DOHH2 (cell line): ENCODE measurements around the gene CHIT1.

Experiments
- H3F3A ChIP-seq: fragments of 200-600 bp; sonication (generic), shearing (Covaris generic); 2 replicates; pipeline ENCODE4 v1.6.0; 2016; ENCODE audit warnings: antibody characterized with exemption, mild to moderate bottlenecking; ENCODE audit not compliant: control insufficient read depth, insufficient read depth
- H3K27ac ChIP-seq: fragments of 200-600 bp; sonication (generic); 2 replicates; pipeline ENCODE4 v1.5.1; 2014; ENCODE audit warnings: low read depth, mild to moderate bottlenecking, low read length, moderate library complexity
- H3K27me3 ChIP-seq: fragments of 200-600 bp; sonication (generic); 2 replicates; pipeline ENCODE4 v1.6.1; 2014; ENCODE audit warnings: mild to moderate bottlenecking, low read length, mixed read lengths; ENCODE audit not compliant: control insufficient read depth
- H3K36me3 ChIP-seq: fragments of 200-600 bp; sonication (generic); 2 replicates; pipeline ENCODE4 v1.6.1; 2014; ENCODE audit warnings: mild to moderate bottlenecking, low read length, moderate library complexity, mixed read lengths; ENCODE audit not compliant: control insufficient read depth
- H3K4me1 ChIP-seq: fragments of 200-600 bp; sonication (generic); 2 replicates; pipeline ENCODE4 v1.6.1; 2014; ENCODE audit warnings: mild to moderate bottlenecking, low read length, mixed read lengths; ENCODE audit not compliant: control insufficient read depth
- H3K4me2 ChIP-seq: fragments of 200-600 bp; sonication (generic); 2 replicates; pipeline ENCODE4 v1.6.0; 2014; ENCODE audit warnings: mild to moderate bottlenecking, low read length, moderate library complexity
- H3K4me3 ChIP-seq: fragments of 200-600 bp; sonication (generic); 2 replicates; pipeline ENCODE4 v1.5.1; 2014; ENCODE audit warnings: mild to moderate bottlenecking, low read length, mixed read lengths
- H3K79me2 ChIP-seq: fragments of 200-600 bp; sonication (generic); 2 replicates; pipeline ENCODE4 v1.6.1; 2014; ENCODE audit warnings: mild to moderate bottlenecking, low read length, mixed read lengths; ENCODE audit not compliant: control insufficient read depth
- H3K9me2 ChIP-seq: fragments of 200-600 bp; sonication (generic); replicated peaks from 2 replicates; pipeline ENCODE4 v1.6.1; 2014; ENCODE audit warnings: mild to moderate bottlenecking, low read length, mixed read lengths; ENCODE audit not compliant: control insufficient read depth
- H3K9me3 ChIP-seq: fragments of 200-600 bp; sonication (generic); 2 replicates; pipeline ENCODE4 v1.6.1; 2014; ENCODE audit warnings: antibody characterized with exemption, low read length, mixed read lengths; ENCODE audit not compliant: control insufficient read depth, insufficient read depth
- H4K20me1 ChIP-seq: fragments of 200-600 bp; sonication (generic); 2 replicates; pipeline ENCODE4 v1.6.0; 2014; ENCODE audit warnings: low read depth, mild to moderate bottlenecking, antibody characterized with exemption, low read length, moderate library complexity; ENCODE audit not compliant: control insufficient read depth, insufficient read depth
- EZH2phosphoT487 ChIP-seq: fragments of 200-600 bp; sonication (generic); IDR thresholded peaks from 2 replicates; pipeline ENCODE4 v1.6.1; 2017; ENCODE audit warnings: borderline replicate concordance, mild to moderate bottlenecking, antibody characterized with exemption, low read length, moderate library complexity, mixed read lengths
- TF ChIP-seq, protein P1 (sequence below): fragments of 200-600 bp; sonication (generic); IDR thresholded peaks from one replicate; pipeline ENCODE4 v1.5.1; 2014; ENCODE audit warnings: antibody characterized with exemption, mild to moderate bottlenecking, low read depth, low read length; ENCODE audit not compliant: poor library complexity, severe bottlenecking

The CHIT1 gene

DNA sequence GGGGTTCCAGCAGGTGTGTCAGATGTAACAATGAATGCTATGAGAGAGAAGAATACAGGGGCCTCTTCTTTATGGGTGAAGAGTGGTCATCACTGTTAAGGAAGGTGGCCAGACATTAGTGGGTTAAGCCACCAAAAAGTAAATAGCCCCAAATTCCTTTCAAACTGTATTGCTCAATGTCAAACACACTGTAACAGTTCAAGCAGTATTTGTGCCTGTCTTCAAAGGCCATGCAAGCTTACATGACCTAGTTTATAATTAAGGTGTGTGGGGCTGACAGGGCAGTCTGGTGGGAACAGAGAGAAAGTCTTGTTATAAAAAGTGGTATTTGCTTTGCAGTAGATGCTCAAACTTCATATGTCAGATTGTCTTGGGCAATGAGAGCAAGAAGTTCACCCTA lies 18.5 kb downstream of the CHIT1 start:
- no peak overlapping the region for H3K27ac ChIP-seq
- no peak overlapping the region for H3K4me2 ChIP-seq
- H3K27me3 ChIP-seq, result peaks cover 13% of the 10 kb centered on the region
- no peaks in the 10 kb centered on the region for H3K36me3 ChIP-seq
- no peaks in the 10 kb centered on the region for H3F3A ChIP-seq
- no peak overlapping the region for H3K4me3 ChIP-seq
- H4K20me1 ChIP-seq, result no peaks in the 10 kb centered on the region
- H3K4me1 ChIP-seq, result no peaks in the 10 kb centered on the region
- H3K79me2 ChIP-seq, result no peaks in the 10 kb centered on the region
- no peaks in the 10 kb centered on the region for H3K9me2 ChIP-seq
- TF ChIP-seq EZH2phosphoT487, result no peak
- TF ChIP-seq, protein P1, sequence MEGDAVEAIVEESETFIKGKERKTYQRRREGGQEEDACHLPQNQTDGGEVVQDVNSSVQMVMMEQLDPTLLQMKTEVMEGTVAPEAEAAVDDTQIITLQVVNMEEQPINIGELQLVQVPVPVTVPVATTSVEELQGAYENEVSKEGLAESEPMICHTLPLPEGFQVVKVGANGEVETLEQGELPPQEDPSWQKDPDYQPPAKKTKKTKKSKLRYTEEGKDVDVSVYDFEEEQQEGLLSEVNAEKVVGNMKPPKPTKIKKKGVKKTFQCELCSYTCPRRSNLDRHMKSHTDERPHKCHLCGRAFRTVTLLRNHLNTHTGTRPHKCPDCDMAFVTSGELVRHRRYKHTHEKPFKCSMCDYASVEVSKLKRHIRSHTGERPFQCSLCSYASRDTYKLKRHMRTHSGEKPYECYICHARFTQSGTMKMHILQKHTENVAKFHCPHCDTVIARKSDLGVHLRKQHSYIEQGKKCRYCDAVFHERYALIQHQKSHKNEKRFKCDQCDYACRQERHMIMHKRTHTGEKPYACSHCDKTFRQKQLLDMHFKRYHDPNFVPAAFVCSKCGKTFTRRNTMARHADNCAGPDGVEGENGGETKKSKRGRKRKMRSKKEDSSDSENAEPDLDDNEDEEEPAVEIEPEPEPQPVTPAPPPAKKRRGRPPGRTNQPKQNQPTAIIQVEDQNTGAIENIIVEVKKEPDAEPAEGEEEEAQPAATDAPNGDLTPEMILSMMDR, result no peak
- H3K9me3 ChIP-seq, result no peaks in the 10 kb centered on the region

DNA sequence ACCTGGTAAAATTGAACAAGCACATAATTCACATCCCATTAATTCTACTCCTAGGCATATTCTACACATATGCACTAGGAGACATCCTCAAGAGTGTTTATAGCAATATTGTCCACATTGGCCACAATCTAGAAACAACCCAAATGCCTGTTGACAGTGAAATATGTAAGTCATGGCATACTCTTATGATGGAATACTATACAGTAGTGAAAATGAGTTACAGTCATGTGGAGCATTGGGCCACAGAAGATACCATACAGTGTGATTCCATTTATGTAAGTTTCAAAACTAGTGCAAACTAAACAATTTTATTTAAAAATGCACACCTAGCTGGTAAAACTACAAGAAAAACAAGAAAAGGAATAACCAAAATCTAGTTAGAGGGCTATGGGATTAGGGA lies 19.1 kb downstream of the CHIT1 start:
- Histone ChIP-seq H3K27me3 (peaks cover 13% of the 10 kb centered on the region), H3K9me3 (no peaks in the 10 kb centered on the region), H3K27ac (no peak overlapping the region), H3K4me3 (no peak overlapping the region), H3K36me3 (no peaks in the 10 kb centered on the region), H4K20me1 (no peaks in the 10 kb centered on the region), H3K4me2 (no peak overlapping the region), H3F3A (no peaks in the 10 kb centered on the region), H3K4me1 (no peaks in the 10 kb centered on the region), H3K79me2 (no peaks in the 10 kb centered on the region), H3K9me2 (no peaks in the 10 kb centered on the region)
- TF ChIP-seq, protein P1, result no peak
- no peak for TF ChIP-seq EZH2phosphoT487

DNA sequence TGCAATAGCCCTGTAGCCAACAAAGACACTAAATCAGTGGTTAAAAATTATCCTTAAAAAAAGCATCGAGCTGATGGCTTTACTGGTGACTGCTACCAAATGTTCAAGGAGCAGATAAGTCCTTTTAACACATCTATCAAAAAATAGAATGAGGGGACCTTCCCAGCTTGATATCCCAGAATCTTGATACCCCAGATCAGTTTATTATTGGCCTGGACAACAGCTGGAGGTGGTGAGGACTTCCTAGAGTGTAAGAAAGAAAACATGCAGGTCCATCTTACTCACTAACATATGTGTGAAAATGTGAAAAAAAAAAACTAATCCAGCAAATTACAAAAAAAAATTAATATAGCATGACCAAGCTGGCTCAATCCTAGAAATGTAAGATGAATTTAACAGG lies 21.3 kb downstream of the CHIT1 start:
- no peaks in the 10 kb centered on the region for H3F3A ChIP-seq
- H3K79me2 ChIP-seq, result no peaks in the 10 kb centered on the region
- no peaks in the 10 kb centered on the region for H3K9me2 ChIP-seq
- H3K27me3 ChIP-seq, result peaks cover 21% of the 10 kb centered on the region
- no peak overlapping the region for H3K27ac ChIP-seq
- H3K36me3 ChIP-seq, result no peaks in the 10 kb centered on the region
- no peak overlapping the region for H3K4me3 ChIP-seq
- H3K4me1 ChIP-seq, result no peaks in the 10 kb centered on the region
- H4K20me1 ChIP-seq, result no peaks in the 10 kb centered on the region
- H3K4me2 ChIP-seq, result no peak overlapping the region
- no peak for TF ChIP-seq EZH2phosphoT487
- TF ChIP-seq, protein P1, result no peak
- no peaks in the 10 kb centered on the region for H3K9me3 ChIP-seq

DNA sequence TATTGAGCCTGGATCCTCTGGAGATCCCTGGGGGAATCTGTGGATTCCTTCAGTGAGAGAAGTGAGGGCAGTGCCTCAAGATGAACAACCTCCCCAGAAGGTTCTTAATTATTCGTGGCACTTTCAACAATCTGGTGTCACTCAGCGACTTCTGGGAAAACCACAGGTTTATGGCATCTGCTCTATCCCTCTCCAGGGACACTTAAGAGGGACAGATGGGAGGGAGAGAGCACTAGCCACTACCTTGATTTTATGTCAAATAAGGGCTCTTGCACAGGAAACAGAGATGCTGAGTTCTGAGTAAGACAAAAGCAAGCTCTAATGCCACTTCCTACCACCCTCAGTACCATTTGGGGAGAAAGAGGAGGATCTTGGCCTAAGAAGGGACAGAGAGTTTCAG lies 21.7 kb downstream of the CHIT1 start:
- no peaks in the 10 kb centered on the region for H3K36me3 ChIP-seq
- H4K20me1 ChIP-seq, result no peaks in the 10 kb centered on the region
- no peaks in the 10 kb centered on the region for H3K79me2 ChIP-seq
- peaks cover 20% of the 10 kb centered on the region for H3K27me3 ChIP-seq
- no peaks in the 10 kb centered on the region for H3K9me3 ChIP-seq
- H3K4me1 ChIP-seq, result no peaks in the 10 kb centered on the region
- no peak overlapping the region for H3K4me3 ChIP-seq
- TF ChIP-seq, protein P1, result no peak
- no peak for TF ChIP-seq EZH2phosphoT487
- no peak overlapping the region for H3K4me2 ChIP-seq
- H3K27ac ChIP-seq, result no peak overlapping the region
- no peaks in the 10 kb centered on the region for H3F3A ChIP-seq
- no peaks in the 10 kb centered on the region for H3K9me2 ChIP-seq
